ENCODE measurements around the gene AHI1. TPM values are rescaled to one million over a fixed set of nuclear protein-coding genes. Genes with fewer than 3 reads are reported as not detected.

AHI1 gene
- total and polyA plus RNA-seq, 2 of the 13 experiments (the other 11 are each of a cell fraction or from before 2014, with no cell fraction given) = 7.2 to 18.6 TPM

DNA sequence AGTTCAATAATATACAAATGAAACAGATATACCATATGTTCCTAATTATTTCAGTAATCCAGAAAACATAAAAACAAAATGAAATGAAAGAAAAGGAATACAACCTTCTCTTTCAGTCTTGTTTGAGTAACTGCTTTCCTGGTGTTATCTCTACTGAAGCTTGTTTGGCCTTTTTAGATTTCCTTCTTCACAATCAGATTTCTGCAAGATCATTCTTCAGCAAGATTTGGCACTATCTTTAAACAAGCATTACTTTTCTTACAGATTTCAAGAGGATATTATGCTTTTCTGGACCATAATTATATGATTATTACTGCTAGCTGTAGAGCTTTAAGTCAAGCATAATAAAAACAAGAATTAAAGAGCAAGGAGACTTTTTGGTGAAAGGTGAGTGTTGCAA is 196.2 kb downstream of the AHI1 start:
- no peak for ATAC-seq
- Histone ChIP-seq H3K27me3 (ENCODE audit: control insufficient read depth in 1 of 2, insufficient read depth in 2 of 2, low read length in 2 of 2) (no peaks in the 10 kb centered on the region), H3K36me3 (replicated peaks in 1 of 2; ENCODE audit: control insufficient read depth in 1 of 2, insufficient read depth in 2 of 2, low read length in 2 of 2) (no peaks in the 10 kb centered on the region), H2AFZ (ENCODE audit: low read length) (no peak overlapping the region), H3K27ac (ENCODE audit: extremely low read length, insufficient read depth, low read length) (no peak overlapping the region), H4K20me1 (ENCODE audit: insufficient read depth, low read length) (no peaks in the 10 kb centered on the region), H3K79me2 (ENCODE audit: insufficient read depth, low read length) (no peaks in the 10 kb centered on the region), H3K4me3 (replicated peaks in 1 of 3; ENCODE audit: insufficient read depth in 1 of 3, low read depth in 2 of 3, low read length in 3 of 3) (no peak overlapping the region), H3K9ac (ENCODE audit: insufficient read depth, low read depth, low read length) (no peak overlapping the region), H3K4me2 (ENCODE audit: low read depth, low read length) (no peak overlapping the region), H3K4me1 (ENCODE audit: insufficient read depth, low read length) (no peaks in the 10 kb centered on the region), H3K9me3 (ENCODE audit: low read length) (no peaks in the 10 kb centered on the region)
- ChIA-PET CTCF (ENCODE audit: low intra/inter-chr PET ratio, low total read pairs) (no interaction called here), POLR2A (no interaction called here)
- no peak for DNase-seq (ENCODE audit: low spot score)
- intact Hi-C loops (cut with micrococcal nuclease; ENCODE audit: unreplicated experiment) (loop anchor here (5.0 kb wide), 1 partner anchor 469 kb away; no protein-coding TSS in a partner anchor), in situ Hi-C loops (cut with HindIII; ENCODE audit: extremely low pct_ligation_motif_present, low pct_unique_long_range_greater_than_20kb) (no loop called here)
- no peak for FAIRE-seq
- TF ChIP-seq ATM (IDR thresholded peaks at IDR 0.05; ENCODE audit: borderline replicate concordance) (no peak), ZNF83 (CRISPR knock-in tag; IDR thresholded peaks at IDR 0.05; ENCODE audit: borderline replicate concordance) (no peak), SP140L (CRISPR knock-in tag; IDR thresholded peaks at IDR 0.05; ENCODE audit: borderline replicate concordance) (no peak), ADNP (CRISPR knock-in tag; IDR thresholded peaks at IDR 0.05) (no peak), ZNF343 (CRISPR knock-in tag; IDR thresholded peaks at IDR 0.05) (no peak), ZNF326 (CRISPR knock-in tag; IDR thresholded peaks at IDR 0.05; ENCODE audit: borderline replicate concordance) (no peak), KAT8 (CRISPR knock-in tag; IDR thresholded peaks at IDR 0.05) (no peak), CBX5 (CRISPR knock-in tag; IDR thresholded peaks at IDR 0.05; ENCODE audit: borderline replicate concordance) (no peak), PTBP1 (IDR thresholded peaks at IDR 0.05; ENCODE audit: low read depth, low read length, poor library complexity, severe bottlenecking) (no peak), ONECUT2 (CRISPR knock-in tag; IDR thresholded peaks at IDR 0.05) (no peak), TGIF2 (CRISPR knock-in tag; IDR thresholded peaks at IDR 0.05) (no peak), FOXA3 (CRISPR knock-in tag; IDR thresholded peaks at IDR 0.05) (no peak), ERF (CRISPR knock-in tag; IDR thresholded peaks at IDR 0.05) (no peak), ZNF639 (CRISPR knock-in tag; conservative IDR thresholded peaks at IDR 0.05) (no peak), HNF4G (IDR thresholded peaks at IDR 0.05; ENCODE audit: borderline replicate concordance, low read depth, low read length) (no peak), HNF4G (CRISPR knock-in tag; IDR thresholded peaks at IDR 0.05; ENCODE audit: borderline replicate concordance, low read depth) (no peak), JUND (CRISPR knock-in tag; IDR thresholded peaks at IDR 0.05) (no peak), ZNF143 (CRISPR knock-in tag; IDR thresholded peaks at IDR 0.05) (no peak), CREB1 (IDR thresholded peaks at IDR 0.05) (no peak), CREB1 (CRISPR knock-in tag; IDR thresholded peaks at IDR 0.05) (no peak)
- TF ChIP-seq, protein P1, sequence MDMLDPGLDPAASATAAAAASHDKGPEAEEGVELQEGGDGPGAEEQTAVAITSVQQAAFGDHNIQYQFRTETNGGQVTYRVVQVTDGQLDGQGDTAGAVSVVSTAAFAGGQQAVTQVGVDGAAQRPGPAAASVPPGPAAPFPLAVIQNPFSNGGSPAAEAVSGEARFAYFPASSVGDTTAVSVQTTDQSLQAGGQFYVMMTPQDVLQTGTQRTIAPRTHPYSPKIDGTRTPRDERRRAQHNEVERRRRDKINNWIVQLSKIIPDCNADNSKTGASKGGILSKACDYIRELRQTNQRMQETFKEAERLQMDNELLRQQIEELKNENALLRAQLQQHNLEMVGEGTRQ (IDR thresholded peaks at IDR 0.05; ENCODE audit: low read depth, low read length) = no peak
- TF ChIP-seq, protein P1 (CRISPR knock-in tag; IDR thresholded peaks at IDR 0.05; ENCODE audit: borderline replicate concordance) = no peak
- no TSS peak for BruUV-seq (replicated peaks)
